GM12801 (cell line): ENCODE data around the gene KCNN2.

ENCODE experiments used
- CTCF ChIP-seq: IDR thresholded peaks from one replicate; pipeline ENCODE4 v1.5.1; 2011; ENCODE audit warnings: control low read depth; ENCODE audit not compliant: insufficient read length; ENCODE audit errors: extremely low read depth

Gene KCNN2

DNA sequence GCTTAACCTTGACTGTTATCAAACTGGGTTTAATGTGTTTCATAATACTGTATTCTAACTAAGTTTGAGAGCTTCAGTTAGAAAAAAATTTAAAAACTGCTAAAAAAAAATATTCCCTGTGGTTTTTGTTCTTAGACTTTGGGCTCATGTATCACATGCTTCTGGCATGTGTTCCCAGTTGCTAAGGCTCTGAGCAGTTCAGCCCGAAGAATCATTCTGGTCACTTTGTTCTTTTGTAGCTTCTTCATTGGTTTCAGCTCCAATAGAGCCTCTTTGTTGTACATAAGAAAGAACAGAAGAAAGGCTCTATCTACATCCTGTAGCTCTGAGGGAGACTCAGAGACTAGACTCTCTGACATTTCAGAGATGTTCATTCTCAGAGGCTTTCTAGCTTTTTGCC lies 25.6 kb downstream of the KCNN2 start:
- TF ChIP-seq CTCF = no peak

DNA sequence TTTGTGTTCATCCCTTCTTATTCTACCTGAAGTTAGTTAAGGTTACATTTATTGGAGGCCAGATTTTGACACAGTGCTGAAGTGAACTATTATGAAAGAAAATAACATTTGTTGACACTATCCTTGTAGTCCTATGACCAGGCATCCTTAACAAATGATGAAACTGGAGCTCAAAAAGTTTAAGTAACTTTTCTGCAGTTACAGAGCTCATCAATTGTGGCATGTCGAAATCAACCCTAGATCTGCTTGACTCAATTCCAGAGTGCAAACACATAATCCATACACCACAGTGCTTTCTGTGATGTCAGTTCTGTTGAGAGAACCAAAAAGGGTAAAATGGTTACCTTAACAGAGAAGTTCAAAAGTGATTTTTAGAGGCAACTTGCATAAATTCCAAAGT lies 28.6 kb downstream of the KCNN2 start:
- no peak for TF ChIP-seq CTCF

- no peak for TF ChIP-seq CTCF
These were observed 29.5 kb downstream of the KCNN2 start for GRCh38 chr5:114391321-114391720.

DNA sequence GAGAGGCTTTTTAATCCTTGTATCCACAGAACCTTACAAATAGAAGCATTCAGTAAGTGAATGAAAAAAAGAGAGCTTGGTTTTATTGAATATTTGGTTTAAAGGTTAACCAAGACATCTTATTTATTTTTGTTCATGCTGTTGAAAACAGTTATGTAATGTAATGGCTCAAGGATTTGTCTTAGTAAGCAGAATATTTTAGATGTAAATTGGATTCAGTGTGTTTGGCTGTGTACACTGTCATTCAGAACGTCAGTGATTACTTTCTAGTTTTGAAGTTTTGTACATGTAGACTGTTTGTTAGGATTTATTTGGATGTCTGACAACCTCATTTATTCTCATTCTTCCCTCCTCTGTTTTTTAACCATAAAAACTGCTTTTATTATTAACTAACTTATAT lies 31.3 kb downstream of the KCNN2 start:
- no peak for TF ChIP-seq CTCF

DNA sequence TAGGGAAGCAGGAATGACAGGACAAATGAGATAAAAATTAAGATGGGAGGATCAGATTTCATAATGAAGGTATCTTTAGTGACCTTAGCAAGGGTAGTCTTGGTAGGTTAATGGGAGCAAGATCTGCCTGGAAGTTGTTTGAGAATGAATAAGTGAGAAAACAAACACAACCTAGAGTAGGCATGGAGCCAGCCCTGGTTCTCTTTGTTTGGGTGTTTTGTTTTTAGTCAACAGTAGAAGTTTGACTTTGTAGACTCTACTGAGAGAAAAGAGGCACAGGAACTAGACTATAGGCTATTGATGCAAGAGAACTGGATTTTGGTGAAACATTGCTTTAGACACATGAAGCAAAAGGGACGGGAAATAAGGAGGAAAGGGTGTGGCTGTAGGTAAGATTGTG lies 40.3 kb downstream of the KCNN2 start:
- no peak for TF ChIP-seq CTCF

- no peak for TF ChIP-seq CTCF
These were observed 45.9 kb downstream of the KCNN2 start for GRCh38 chr5:114407783-114408182.

DNA sequence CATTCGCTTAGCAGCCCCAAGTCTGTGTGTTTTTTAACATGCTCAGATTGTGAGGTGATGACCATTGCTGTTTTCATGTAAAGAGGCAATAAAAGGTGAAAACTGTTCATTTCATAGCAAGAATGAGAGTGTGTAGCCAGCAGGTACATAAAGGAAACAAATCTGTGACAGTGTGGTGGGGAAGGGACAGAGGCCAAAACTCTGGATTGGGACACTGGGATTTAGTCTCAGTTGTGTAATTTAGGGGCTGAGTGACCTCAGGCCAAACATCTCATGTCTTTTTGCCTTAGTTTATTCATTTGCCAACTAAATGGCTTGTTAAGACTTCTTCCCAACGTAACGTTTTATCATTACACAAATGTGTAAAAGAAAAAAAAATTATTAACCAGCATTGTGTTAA lies 47.0 kb downstream of the KCNN2 start:
- no peak for TF ChIP-seq CTCF

DNA sequence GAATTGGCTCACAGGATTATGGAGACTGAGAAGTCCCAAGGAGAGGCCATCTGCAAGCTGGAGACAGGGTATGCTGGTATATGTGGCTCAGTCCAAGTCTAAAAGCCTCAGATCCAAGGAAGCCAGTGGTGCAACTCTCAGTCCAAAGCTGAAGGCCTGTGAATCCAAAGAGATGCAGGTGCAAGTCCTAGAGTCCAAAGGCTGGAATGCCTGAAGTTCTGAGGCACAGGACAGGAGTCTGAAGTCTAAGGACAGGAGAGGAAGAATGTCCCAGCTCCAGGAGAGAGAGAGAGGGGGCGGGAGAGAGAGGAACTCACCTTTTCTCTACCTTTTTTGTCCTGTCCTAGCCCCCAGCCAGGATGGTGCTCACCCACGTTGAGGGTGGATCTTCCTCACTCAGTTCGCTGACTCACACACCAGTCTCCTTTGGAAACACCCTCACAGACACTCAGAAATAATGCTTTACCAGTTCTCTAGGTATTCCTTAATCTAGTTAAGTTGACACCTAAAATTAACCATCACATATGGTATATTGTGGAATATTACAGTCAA lies 49.6 kb downstream of the KCNN2 start:
- TF ChIP-seq CTCF = no peak
